Measurements from ENCODE around the gene BMPR1B.

DNA sequence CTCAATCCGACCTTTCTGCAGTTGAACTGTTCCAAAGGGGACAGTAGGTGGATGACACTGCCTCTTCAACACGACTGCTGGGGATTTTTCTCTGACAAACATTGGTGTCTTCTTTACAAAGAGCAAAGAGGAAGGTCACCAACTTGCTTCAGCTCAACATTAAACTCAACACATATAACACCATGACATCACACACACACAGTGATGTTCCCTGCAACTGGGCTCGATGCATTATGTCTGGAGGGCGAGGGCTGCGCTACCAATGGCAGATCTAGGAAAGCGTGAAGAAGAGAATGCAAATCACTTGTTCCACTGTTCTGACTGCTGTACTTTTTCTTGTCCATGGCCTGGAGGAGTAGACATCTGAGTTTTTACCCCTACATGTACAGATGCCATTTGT lies 405.1 kb downstream of the BMPR1B start:
- TF ChIP-seq CTCF (IDR thresholded peaks at IDR 0.05; ENCODE audit: poor library complexity) (no peak), EZH2 (IDR thresholded peaks at IDR 0.05; ENCODE audit: borderline replicate concordance) (no peak), EZH2phosphoT487 (IDR thresholded peaks at IDR 0.05; ENCODE audit: low read depth, severe bottlenecking, unreplicated experiment) (no peak)

Measured in hepatocyte (in vitro differentiated cells).